Loucy (cell line): Measurements from ENCODE around the gene RBM23.

Experiments
- H2AFZ ChIP-seq: fragments of 200-600 bp; sonication (generic); 2 replicates; pipeline ENCODE4 v1.6.0; 2016; ENCODE audit warnings: antibody characterized with exemption, mild to moderate bottlenecking, low read length, moderate library complexity
- H3F3A ChIP-seq: fragments of 200-600 bp; 2 replicates; pipeline ENCODE4 v1.6.0; 2016; ENCODE audit warnings: antibody characterized with exemption, low read depth, mild to moderate bottlenecking
- H3K27me3 ChIP-seq: fragments of 200-600 bp; sonication (generic); 2 replicates; pipeline ENCODE4 v1.6.1; 2014; ENCODE audit warnings: low read length, mild to moderate bottlenecking; ENCODE audit not compliant: insufficient read depth, poor library complexity, severe bottlenecking
- H3K36me3 ChIP-seq: fragments of 200-600 bp; sonication (generic); 2 replicates; pipeline ENCODE4 v1.6.1; 2016; ENCODE audit warnings: low read length; ENCODE audit not compliant: insufficient read depth
- H3K4me1 ChIP-seq: fragments of 200-600 bp; sonication (generic); 2 replicates; pipeline ENCODE4 v1.5.1; 2014; ENCODE audit warnings: low read length, mild to moderate bottlenecking; ENCODE audit not compliant: insufficient read depth, poor library complexity, severe bottlenecking
- H3K4me2 ChIP-seq: fragments of 200-600 bp; sonication (generic); 2 replicates; pipeline ENCODE4 v1.6.0; 2014; ENCODE audit warnings: antibody characterized with exemption, low read length, low read depth, mild to moderate bottlenecking; ENCODE audit not compliant: poor library complexity, severe bottlenecking
- H3K4me3 ChIP-seq: fragments of 200-600 bp; sonication (generic); 2 replicates; pipeline ENCODE4 v1.5.1; 2014; ENCODE audit warnings: low read length, mild to moderate bottlenecking, mixed read lengths; ENCODE audit not compliant: poor library complexity, severe bottlenecking
- H3K79me2 ChIP-seq: fragments of 200-600 bp; sonication (generic); 2 replicates; pipeline ENCODE4 v1.6.1; 2014; ENCODE audit warnings: low read length; ENCODE audit not compliant: insufficient read depth
- H3K9ac ChIP-seq: fragments of 200-600 bp; sonication (generic); 2 replicates; pipeline ENCODE4 v1.6.0; 2014; ENCODE audit warnings: mild to moderate bottlenecking, low read depth, low read length, moderate library complexity; ENCODE audit not compliant: poor library complexity, severe bottlenecking
- H3K9me2 ChIP-seq: fragments of 200-600 bp; sonication (generic); replicated peaks from 2 replicates; pipeline ENCODE4 v1.6.1; 2016; ENCODE audit warnings: low read depth, low read length, mixed read lengths
- H3K9me3 ChIP-seq: fragments of 200-600 bp; sonication (generic); 2 replicates; pipeline ENCODE4 v1.6.1; 2014; ENCODE audit warnings: mild to moderate bottlenecking, antibody characterized with exemption, low read length, low read depth; ENCODE audit not compliant: insufficient read depth
- H4K20me1 ChIP-seq: fragments of 200-600 bp; sonication (generic); 2 replicates; pipeline ENCODE4 v1.6.0; 2014; ENCODE audit warnings: antibody characterized with exemption, low read length, mild to moderate bottlenecking; ENCODE audit not compliant: insufficient read depth, poor library complexity, severe bottlenecking
- CTCF ChIP-seq: fragments of 200-600 bp; sonication (generic); conservative IDR thresholded peaks from 2 replicates; pipeline ENCODE4 v1.5.1; 2014; ENCODE audit warnings: mild to moderate bottlenecking, antibody characterized with exemption, low read length
- EZH2phosphoT487 ChIP-seq: fragments of 200-600 bp; IDR thresholded peaks from 2 replicates; pipeline ENCODE4 v1.6.1; 2018; ENCODE audit warnings: antibody characterized with exemption, mild to moderate bottlenecking, moderate library complexity, borderline replicate concordance

Gene RBM23

GRCh38 chr14:22945642-22946041 lies 26.7 kb upstream of the RBM23 start:
- Histone ChIP-seq H3K4me2 (no peak overlapping the region), H3K9ac (no peak overlapping the region), H3K9me2 (no peaks in the 10 kb centered on the region), H4K20me1 (no peaks in the 10 kb centered on the region), H3F3A (no peaks in the 10 kb centered on the region), H3K4me3 (no peak overlapping the region), H2AFZ (no peak overlapping the region), H3K27me3 (no peaks in the 10 kb centered on the region), H3K9me3 (no peaks in the 10 kb centered on the region), H3K79me2 (no peaks in the 10 kb centered on the region), H3K4me1 (no peaks in the 10 kb centered on the region), H3K36me3 (peaks cover 16% of the 10 kb centered on the region; the same call in 1 of the 2 replicates)
- TF ChIP-seq CTCF = no peak
- no peak for TF ChIP-seq EZH2phosphoT487

GRCh38 chr14:22939684-22940083 lies 20.7 kb upstream of the RBM23 start:
- Histone ChIP-seq H3K79me2 (no peaks in the 10 kb centered on the region), H2AFZ (no peak overlapping the region), H3F3A (no peaks in the 10 kb centered on the region), H3K36me3 (no peaks in the 10 kb centered on the region), H3K9ac (no peak overlapping the region), H3K4me3 (no peak overlapping the region), H3K9me2 (no peaks in the 10 kb centered on the region), H4K20me1 (no peaks in the 10 kb centered on the region), H3K9me3 (no peaks in the 10 kb centered on the region), H3K27me3 (no peaks in the 10 kb centered on the region), H3K4me2 (no peak overlapping the region), H3K4me1 (no peaks in the 10 kb centered on the region)
- TF ChIP-seq EZH2phosphoT487 (no peak), CTCF (no peak)

GRCh38 chr14:22935156-22935555 lies 16.2 kb upstream of the RBM23 start:
- H3K4me1 ChIP-seq = no peaks in the 10 kb centered on the region
- TF ChIP-seq CTCF (no peak), EZH2phosphoT487 (no peak)
- no peaks in the 10 kb centered on the region for H3K27me3 ChIP-seq
- no peak overlapping the region for H2AFZ ChIP-seq
- H3K9me2 ChIP-seq = no peaks in the 10 kb centered on the region
- no peaks in the 10 kb centered on the region for H3K36me3 ChIP-seq
- no peak overlapping the region for H3K4me3 ChIP-seq
- no peaks in the 10 kb centered on the region for H3K79me2 ChIP-seq
- no peak overlapping the region for H3K4me2 ChIP-seq
- H3F3A ChIP-seq = no peaks in the 10 kb centered on the region
- H3K9ac ChIP-seq = no peak overlapping the region
- no peaks in the 10 kb centered on the region for H3K9me3 ChIP-seq
- no peaks in the 10 kb centered on the region for H4K20me1 ChIP-seq
